ENCODE data around the gene DBI. TPM values are rescaled to one million over a fixed set of nuclear protein-coding genes. Genes with fewer than 3 reads are reported as not detected.

DBI gene
- total and polyA plus RNA-seq, 8 donors = 23.2 to 605 (median 67.0) TPM

- 72 to 87% (median 85%) methylated on average over 3 of the region's 3 CpGs for WGBS, 5 donors
- no peak overlapping the region for H3K4me3 ChIP-seq
- H3K4me1 ChIP-seq = no peaks in the 10 kb centered on the region
- no peaks in the 10 kb centered on the region for H3K9me3 ChIP-seq
- no peak overlapping the region for H3K27ac ChIP-seq
- no peaks in the 10 kb centered on the region for H3K27me3 ChIP-seq
- TF ChIP-seq EP300 (IDR thresholded peaks at IDR 0.05) (no peak), POLR2A (IDR thresholded peaks at IDR 0.05) (no peak), CTCF (IDR thresholded peaks at IDR 0.05) (no peak), POLR2AphosphoS5 (IDR thresholded peaks at IDR 0.05) (no peak)
- DNase-seq = no peak
- intact Hi-C loops (cut with DNase I; ENCODE audit: low total_unique reads) = no loop called here
- H3K36me3 ChIP-seq = peaks cover 0 to 45% (median 12%) of the 10 kb centered on the region in 4 donors
Measured at GRCh38 chr2:119333360-119333759, 33.4 kb upstream of the DBI start.

- no peak overlapping the region for H3K27ac ChIP-seq
- H3K36me3 ChIP-seq = peaks cover 0 to 49% (median 14%) of the 10 kb centered on the region in 4 donors
- no peaks in the 10 kb centered on the region for H3K27me3 ChIP-seq
- H3K4me1 ChIP-seq = no peaks in the 10 kb centered on the region
- 92 to 99% (median 96%) methylated on average over 2 of the region's 2 CpGs for WGBS, 5 donors
- no peak overlapping the region for H3K4me3 ChIP-seq
- H3K9me3 ChIP-seq = no peaks in the 10 kb centered on the region
- no peak for DNase-seq
- TF ChIP-seq CTCF (IDR thresholded peaks at IDR 0.05) = no peak
- no peak for TF ChIP-seq EP300 (IDR thresholded peaks at IDR 0.05)
- no peak for TF ChIP-seq POLR2A (IDR thresholded peaks at IDR 0.05)
- intact Hi-C loops (cut with DNase I; ENCODE audit: low total_unique reads) = no loop called here
Measured at GRCh38 chr2:119333833-119334232, 32.9 kb upstream of the DBI start.

GRCh38 chr2:119337749-119338148 is 29.0 kb upstream of the DBI start:
- H3K4me3 ChIP-seq = no peak overlapping the region
- intact Hi-C loops (cut with DNase I; ENCODE audit: low total_unique reads) = no loop called here
- H3K36me3 ChIP-seq = peaks cover 0 to 54% (median 16%) of the 10 kb centered on the region in 4 donors
- no peak overlapping the region for H3K27ac ChIP-seq
- no peak for TF ChIP-seq CTCF (IDR thresholded peaks at IDR 0.05)
- TF ChIP-seq POLR2AphosphoS5 (IDR thresholded peaks at IDR 0.05) = no peak
- TF ChIP-seq POLR2A (IDR thresholded peaks at IDR 0.05) = no peak
- TF ChIP-seq EP300 (IDR thresholded peaks at IDR 0.05) = no peak
- no peak for DNase-seq
- H3K27me3 ChIP-seq = no peaks in the 10 kb centered on the region
- H3K9me3 ChIP-seq = no peaks in the 10 kb centered on the region
- WGBS, 5 donors = 50 to 77% (median 76%) methylated on average over 2 of the region's 2 CpGs
- no peaks in the 10 kb centered on the region for H3K4me1 ChIP-seq

- Histone ChIP-seq H3K4me1 (no peaks in the 10 kb centered on the region), H3K4me3 (no peak overlapping the region), H3K36me3 (peaks cover 0 to 50% (median 16%) of the 10 kb centered on the region in 4 donors), H3K27me3 (no peaks in the 10 kb centered on the region), H3K9me3 (no peaks in the 10 kb centered on the region), H3K27ac (no peak overlapping the region)
- 78 to 96% (median 83%) methylated on average over 2 of the region's 2 CpGs for whole genome bisulfite sequencing, 5 donors
- DNase-seq = no peak
- intact Hi-C loops (cut with DNase I; ENCODE audit: low total_unique reads) = no loop called here
- TF ChIP-seq CTCF (IDR thresholded peaks at IDR 0.05) (no peak), POLR2A (IDR thresholded peaks at IDR 0.05) (no peak), POLR2AphosphoS5 (IDR thresholded peaks at IDR 0.05) (no peak), EP300 (IDR thresholded peaks at IDR 0.05) (no peak)
Measured at GRCh38 chr2:119338272-119338671, 28.5 kb upstream of the DBI start.

Data from stomach (tissue), 9 donors.